NCI-H446 (cell line): ENCODE data around the gene ANG.
"Not testable (repeated sequence)": the region's sequence is repeated elsewhere in the genome, so short reads cannot be mapped to it uniquely, and the experiment has no call there.

Experiments used
- DNase-seq, 2 experiments: peaks; one replicate each; lab custom pipeline; 2025; lab: John Stamatoyannopoulos, UW

The ANG gene

GRCh38 chr14:20698934-20699333, 10.4 kb downstream of the ANG start:
- no peak for DNase-seq

GRCh38 chr14:20699931-20700330, 11.4 kb downstream of the ANG start:
- DNase-seq = no peak

- not testable (repeated sequence) for DNase-seq
Measured at GRCh38 chr14:20700965-20701364, 12.4 kb downstream of the ANG start.

- no peak for DNase-seq
Measured at GRCh38 chr14:20706657-20707355, 18.2 kb downstream of the ANG start.

GRCh38 chr14:20707622-20708021, 19.1 kb downstream of the ANG start:
- no peak for DNase-seq

GRCh38 chr14:20711261-20711660, 22.7 kb downstream of the ANG start:
- DNase-seq = no peak

GRCh38 chr14:20711685-20712084, 23.1 kb downstream of the ANG start:
- no peak for DNase-seq

GRCh38 chr14:20712904-20713303, 24.3 kb downstream of the ANG start:
- no peak for DNase-seq

- DNase-seq = peak in 1 of 2 experiments; percentile 7
Measured at GRCh38 chr14:20714593-20715250, 26.2 kb downstream of the ANG start.

GRCh38 chr14:20719777-20720176, 31.2 kb downstream of the ANG start:
- no peak for DNase-seq

GRCh38 chr14:20720741-20721140, 32.2 kb downstream of the ANG start:
- DNase-seq = no peak

- no peak for DNase-seq
Measured at GRCh38 chr14:20722016-20722415, 33.5 kb downstream of the ANG start.

GRCh38 chr14:20723488-20723887, 34.9 kb downstream of the ANG start:
- no peak for DNase-seq

GRCh38 chr14:20726121-20726520, 37.6 kb downstream of the ANG start:
- not testable (repeated sequence) for DNase-seq

- DNase-seq = no peak
Measured at GRCh38 chr14:20726531-20726930, 38.0 kb downstream of the ANG start.

GRCh38 chr14:20730891-20731290, 42.3 kb downstream of the ANG start:
- DNase-seq = no peak

- DNase-seq = no peak
Measured at GRCh38 chr14:20732477-20732876, 43.9 kb downstream of the ANG start.

GRCh38 chr14:20732979-20733635, 44.5 kb downstream of the ANG start:
- DNase-seq = no peak

GRCh38 chr14:20733684-20734429, 45.3 kb downstream of the ANG start:
- DNase-seq = no peak

GRCh38 chr14:20734430-20734806, 45.9 kb downstream of the ANG start:
- no peak for DNase-seq

- not testable (repeated sequence) for DNase-seq
Measured at GRCh38 chr14:20738292-20738691, 49.7 kb downstream of the ANG start.

- DNase-seq = no peak
Measured at GRCh38 chr14:20742132-20742531, 53.6 kb downstream of the ANG start.

GRCh38 chr14:20743556-20743955, 55.0 kb downstream of the ANG start:
- DNase-seq = no peak
